ENCODE results near the gene HCN2.
A peak's percentile ranks its signal among the peaks of the same experiment; 100 is the strongest.

Gene HCN2

DNA sequence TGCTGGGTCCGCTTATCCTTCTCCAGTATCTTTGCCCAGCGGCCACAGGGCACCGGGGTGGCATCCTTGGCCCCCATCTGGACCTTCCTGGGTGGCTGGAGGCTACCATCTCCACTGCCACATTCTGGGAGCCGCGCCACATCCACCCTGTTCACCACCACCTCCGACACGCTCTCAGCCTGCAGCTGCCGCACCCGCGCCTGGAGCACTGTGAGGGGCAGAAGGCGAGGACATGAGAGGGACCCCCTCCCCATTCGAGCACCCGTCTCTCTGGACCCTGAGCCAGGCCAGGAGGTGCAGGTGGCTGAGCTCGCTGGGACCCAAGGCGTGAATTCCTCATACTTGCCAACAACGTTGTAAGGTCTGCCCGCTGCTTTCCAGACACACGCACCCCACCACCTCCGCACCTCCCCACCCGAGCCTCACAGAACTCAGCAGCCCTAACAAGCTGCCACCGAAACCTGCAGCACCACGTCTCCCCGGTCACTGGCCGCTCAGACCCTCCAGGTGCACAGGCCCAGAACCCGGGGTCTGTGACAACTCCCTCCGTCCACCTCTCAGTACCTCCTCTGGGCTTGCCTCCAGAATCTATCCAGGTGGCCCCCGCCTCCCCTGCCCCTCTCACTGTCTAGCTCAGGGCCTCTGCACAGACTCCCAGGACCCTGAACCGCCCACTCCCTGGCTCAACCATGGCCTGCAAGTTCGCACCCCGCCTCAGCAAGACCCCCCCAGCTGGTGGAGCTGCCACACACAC, 40.5 kb downstream of the HCN2 start:
- TF ChIP-seq, protein P1, sequence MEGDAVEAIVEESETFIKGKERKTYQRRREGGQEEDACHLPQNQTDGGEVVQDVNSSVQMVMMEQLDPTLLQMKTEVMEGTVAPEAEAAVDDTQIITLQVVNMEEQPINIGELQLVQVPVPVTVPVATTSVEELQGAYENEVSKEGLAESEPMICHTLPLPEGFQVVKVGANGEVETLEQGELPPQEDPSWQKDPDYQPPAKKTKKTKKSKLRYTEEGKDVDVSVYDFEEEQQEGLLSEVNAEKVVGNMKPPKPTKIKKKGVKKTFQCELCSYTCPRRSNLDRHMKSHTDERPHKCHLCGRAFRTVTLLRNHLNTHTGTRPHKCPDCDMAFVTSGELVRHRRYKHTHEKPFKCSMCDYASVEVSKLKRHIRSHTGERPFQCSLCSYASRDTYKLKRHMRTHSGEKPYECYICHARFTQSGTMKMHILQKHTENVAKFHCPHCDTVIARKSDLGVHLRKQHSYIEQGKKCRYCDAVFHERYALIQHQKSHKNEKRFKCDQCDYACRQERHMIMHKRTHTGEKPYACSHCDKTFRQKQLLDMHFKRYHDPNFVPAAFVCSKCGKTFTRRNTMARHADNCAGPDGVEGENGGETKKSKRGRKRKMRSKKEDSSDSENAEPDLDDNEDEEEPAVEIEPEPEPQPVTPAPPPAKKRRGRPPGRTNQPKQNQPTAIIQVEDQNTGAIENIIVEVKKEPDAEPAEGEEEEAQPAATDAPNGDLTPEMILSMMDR (IDR thresholded peaks at IDR 0.05; ENCODE audit: low read depth, low read length) = peak; percentile 15; the same call in 1 of the 2 replicates
- Histone ChIP-seq H3K4me3 (ENCODE audit: low read depth, low read length) (no peak overlapping the region), H3K36me3 (peaks cover 38% of the 10 kb centered on the region), H3K27me3 (ENCODE audit: insufficient read depth, low read depth, severe bottlenecking) (no peaks in the 10 kb centered on the region), H3K9me3 (ENCODE audit: severe bottlenecking) (no peaks in the 10 kb centered on the region), H3K27ac (0 out of 2 replicates have a peak overlapping the region, but pooled peaks have one; percentile 13)
- DNase-seq = no peak

DNA sequence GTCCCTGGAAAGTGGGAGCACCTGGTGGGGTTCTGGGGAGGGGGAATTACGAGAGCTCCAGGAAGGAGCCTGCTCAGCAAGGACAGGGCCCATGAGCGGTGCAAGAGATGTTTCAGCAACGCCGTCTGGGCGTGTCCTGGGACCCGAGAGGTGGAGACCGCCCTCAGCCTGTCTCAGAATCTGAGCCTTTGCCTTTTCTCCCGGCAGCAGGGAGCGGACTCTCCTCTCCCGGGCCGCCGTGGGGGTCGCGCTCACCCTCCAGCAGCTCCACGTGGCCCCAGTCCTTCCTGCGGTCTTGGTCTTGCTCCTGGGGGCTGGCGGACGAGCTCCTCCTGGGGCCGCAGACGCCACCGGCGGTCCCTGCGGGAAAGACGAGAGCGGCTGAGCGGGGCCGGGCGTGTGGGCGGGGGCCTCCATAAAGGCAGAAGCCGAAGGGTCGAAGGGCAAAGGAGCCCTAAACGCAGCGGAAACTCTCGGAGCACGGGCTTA, 42.9 kb downstream of the HCN2 start:
- H3K27me3 ChIP-seq (ENCODE audit: insufficient read depth, low read depth, severe bottlenecking) = no peaks in the 10 kb centered on the region
- TF ChIP-seq, protein P1 (IDR thresholded peaks at IDR 0.05; ENCODE audit: low read depth, low read length) = no peak
- H3K36me3 ChIP-seq = peaks cover 25% of the 10 kb centered on the region
- DNase-seq = peak; percentile 36
- no peaks in the 10 kb centered on the region for H3K9me3 ChIP-seq (ENCODE audit: severe bottlenecking)
- H3K27ac ChIP-seq = no peak overlapping the region; the same call in 1 of the 2 replicates
- H3K4me3 ChIP-seq (ENCODE audit: low read depth, low read length) = peak overlapping the region; percentile 62

DNA sequence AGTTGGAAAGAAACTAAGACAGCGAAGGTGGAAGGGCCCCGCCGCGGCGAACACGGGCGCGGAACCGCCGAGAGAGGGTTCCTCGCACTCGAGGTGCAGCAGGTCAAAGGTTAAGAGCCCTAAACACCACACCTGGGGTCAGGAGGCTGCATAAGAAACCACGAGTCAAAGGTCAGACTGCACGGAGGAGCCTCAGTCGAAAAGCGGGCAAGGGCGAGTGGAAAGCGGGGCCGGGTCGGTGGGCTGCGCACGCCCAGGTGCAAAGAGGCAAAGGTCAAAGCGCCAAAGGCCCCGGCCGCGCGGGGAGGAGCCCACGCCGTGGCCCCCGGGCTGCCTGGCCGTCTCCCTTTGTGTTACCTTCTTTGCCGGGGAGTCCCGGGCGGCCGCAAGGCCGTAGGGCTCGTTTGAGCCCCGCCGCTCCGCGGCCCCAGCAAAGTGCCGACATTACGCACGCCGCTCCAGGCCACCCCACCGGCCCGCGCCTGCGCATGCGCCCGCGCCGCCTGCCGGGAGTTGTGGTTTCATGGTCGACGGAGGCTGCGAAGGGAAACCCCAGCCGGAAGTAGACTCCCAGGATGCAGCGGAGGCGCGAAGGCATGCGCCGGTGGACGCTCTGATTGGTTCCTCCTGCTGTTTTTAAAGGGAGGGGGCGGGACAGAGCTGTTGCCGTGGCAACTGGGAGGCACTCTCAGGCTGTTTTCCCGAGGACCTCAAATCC, 43.5 kb downstream of the HCN2 start, which contains the start of gene POLRMT:
Gene POLRMT, minus strand, starts transcription at position 470 of the 718 bp plus-strand sequence. Its CDS starts 25 bp downstream, at position 445.
- Histone ChIP-seq H3K9me3 (ENCODE audit: severe bottlenecking) (no peaks in the 10 kb centered on the region), H3K4me3 (ENCODE audit: low read depth, low read length) (peak within 1 kb of the TSS; percentile 62), H3K36me3 (peaks cover 21% of the 10 kb centered on the region), H3K27me3 (ENCODE audit: insufficient read depth, low read depth, severe bottlenecking) (no peaks in the 10 kb centered on the region), H3K27ac (peak within 1 kb of the TSS; percentile 50)
- TF ChIP-seq, protein P1 (IDR thresholded peaks at IDR 0.05; ENCODE audit: low read depth, low read length) = no peak
- DNase-seq = peak; percentile 98

DNA sequence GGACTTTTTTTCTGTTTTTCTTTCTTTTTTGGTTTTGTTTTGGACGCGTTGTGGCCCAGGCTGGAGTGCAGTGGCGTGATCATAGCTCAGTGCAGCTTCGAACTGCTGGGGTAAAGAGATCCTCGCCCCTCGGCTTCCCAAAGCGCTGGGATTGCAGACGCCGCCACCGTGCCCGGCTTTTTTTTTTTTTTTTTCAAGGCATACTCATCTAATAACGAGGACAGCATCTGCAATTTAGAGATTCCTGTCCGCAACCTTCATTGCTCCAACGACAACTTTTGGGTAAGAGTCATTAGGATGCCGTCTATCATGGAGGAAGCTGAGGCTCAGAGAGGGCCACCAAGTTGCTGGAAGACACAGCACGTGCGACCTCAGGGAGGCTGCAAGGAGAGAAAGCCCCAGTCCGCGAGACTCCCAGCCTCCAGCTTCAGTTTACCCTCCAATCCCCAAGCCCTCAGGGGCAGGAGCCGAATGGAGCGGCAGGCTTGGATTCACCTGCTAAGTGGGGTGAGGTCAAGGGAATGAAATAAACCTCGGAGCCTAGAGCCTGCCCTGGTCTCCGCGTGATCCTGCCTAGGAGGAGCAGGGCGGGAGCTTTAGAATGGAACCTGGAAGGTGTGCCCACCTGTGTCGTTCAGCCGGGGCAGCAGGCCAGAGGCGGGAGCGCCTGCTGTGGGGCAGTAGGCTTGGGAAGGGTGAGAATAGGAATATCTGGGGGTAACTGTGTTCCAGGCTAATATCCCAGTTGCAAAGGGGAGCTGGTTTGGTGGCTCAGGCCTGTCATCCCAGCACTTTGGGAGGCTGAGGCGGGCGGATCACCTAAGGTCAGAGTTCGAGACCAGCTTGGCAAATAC, 44.3 kb downstream of the HCN2 start:
- peak overlapping the region; percentile 45; the same call in 1 of the 2 replicates for H3K27ac ChIP-seq

More for the DNA sequence above, 44.3 kb downstream of the HCN2 start:
- Histone ChIP-seq H3K36me3 (peaks cover 13% of the 10 kb centered on the region), H3K4me3 (ENCODE audit: low read depth, low read length) (peak overlapping the region; percentile 62), H3K27me3 (ENCODE audit: insufficient read depth, low read depth, severe bottlenecking) (peaks cover 7% of the 10 kb centered on the region), H3K9me3 (ENCODE audit: severe bottlenecking) (no peaks in the 10 kb centered on the region)
- TF ChIP-seq, protein P1 (IDR thresholded peaks at IDR 0.05; ENCODE audit: low read depth, low read length) = no peak
- no peak for DNase-seq
